RWPE2 (cell line): Measurements from ENCODE around the gene ERBB4.

Experiments
- ATAC-seq: fragments of 200-7000 bp; cut with Tn5 transposase; 3 replicates; pipeline ENCODE4 v1.9.1; 2021; ENCODE audit warnings: low read depth
- DNase-seq: peaks from one replicate; pipeline ENCODE4 v3.0.0-alpha.2; 2020; ENCODE audit warnings: low spot score
- H3K27ac ChIP-seq: fragments of 450-650 bp; 2 replicates; pipeline ENCODE4 v1.5.1; 2017; ENCODE audit warnings: mild to moderate bottlenecking; ENCODE audit not compliant: poor library complexity, severe bottlenecking
- H3K27me3 ChIP-seq: fragments of 250-450 bp; sonication (Bioruptor Pico); 2 replicates; pipeline ENCODE4 v1.5.1; 2021; ENCODE audit warnings: mild to moderate bottlenecking, moderate library complexity; ENCODE audit not compliant: insufficient read depth, poor library complexity, severe bottlenecking
- H3K36me3 ChIP-seq: fragments of 250-450 bp; sonication (Bioruptor Pico); 2 replicates; pipeline ENCODE4 v1.5.1; 2020; ENCODE audit warnings: low read depth, mild to moderate bottlenecking, moderate library complexity
- H3K4me1 ChIP-seq: fragments of 250-450 bp; sonication (Bioruptor Pico); 2 replicates; pipeline ENCODE4 v1.5.1; 2021; ENCODE audit warnings: mild to moderate bottlenecking, moderate library complexity; ENCODE audit not compliant: insufficient read depth, poor library complexity, severe bottlenecking
- H3K4me3 ChIP-seq: fragments of 250-450 bp; sonication (Bioruptor Pico); 2 replicates; pipeline ENCODE4 v1.5.1; 2021; ENCODE audit warnings: mild to moderate bottlenecking, moderate library complexity; ENCODE audit not compliant: severe bottlenecking
- H3K9me3 ChIP-seq: fragments of 250-450 bp; sonication (Bioruptor Pico); 2 replicates; pipeline ENCODE4 v1.5.1; 2021; ENCODE audit warnings: mild to moderate bottlenecking, moderate library complexity; ENCODE audit not compliant: severe bottlenecking
- TF ChIP-seq, protein P1 (sequence below): fragments of 450-650 bp; IDR thresholded peaks from one replicate; pipeline ENCODE4 v1.5.1; 2017; ENCODE audit warnings: mild to moderate bottlenecking, moderate library complexity; ENCODE audit not compliant: poor library complexity, severe bottlenecking

ERBB4 gene

DNA sequence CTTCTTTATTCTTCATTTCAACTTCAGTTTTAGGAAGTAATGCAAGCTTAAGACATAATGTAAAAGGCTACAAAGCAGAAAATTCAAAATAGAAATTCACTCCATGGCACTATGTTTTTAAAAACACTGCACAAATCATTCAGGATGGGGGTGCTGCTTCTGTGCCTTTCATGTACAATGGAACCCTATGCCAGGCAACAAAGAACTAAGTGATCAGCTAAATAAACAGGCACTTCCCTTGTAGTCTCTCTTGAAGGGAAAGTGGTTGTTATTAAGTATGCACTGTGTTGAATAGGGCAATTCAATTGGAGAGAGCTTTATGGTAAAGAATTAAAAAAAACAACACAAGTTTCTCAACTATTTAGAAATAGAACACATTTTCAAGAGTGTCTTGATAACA is 10.9 kb upstream of the ERBB4 start:
- Histone ChIP-seq H3K4me3 (no peak overlapping the region), H3K36me3 (no peaks in the 10 kb centered on the region), H3K4me1 (no peaks in the 10 kb centered on the region), H3K27me3 (no peaks in the 10 kb centered on the region), H3K9me3 (no peaks in the 10 kb centered on the region), H3K27ac (no peak overlapping the region)
- TF ChIP-seq, protein P1, sequence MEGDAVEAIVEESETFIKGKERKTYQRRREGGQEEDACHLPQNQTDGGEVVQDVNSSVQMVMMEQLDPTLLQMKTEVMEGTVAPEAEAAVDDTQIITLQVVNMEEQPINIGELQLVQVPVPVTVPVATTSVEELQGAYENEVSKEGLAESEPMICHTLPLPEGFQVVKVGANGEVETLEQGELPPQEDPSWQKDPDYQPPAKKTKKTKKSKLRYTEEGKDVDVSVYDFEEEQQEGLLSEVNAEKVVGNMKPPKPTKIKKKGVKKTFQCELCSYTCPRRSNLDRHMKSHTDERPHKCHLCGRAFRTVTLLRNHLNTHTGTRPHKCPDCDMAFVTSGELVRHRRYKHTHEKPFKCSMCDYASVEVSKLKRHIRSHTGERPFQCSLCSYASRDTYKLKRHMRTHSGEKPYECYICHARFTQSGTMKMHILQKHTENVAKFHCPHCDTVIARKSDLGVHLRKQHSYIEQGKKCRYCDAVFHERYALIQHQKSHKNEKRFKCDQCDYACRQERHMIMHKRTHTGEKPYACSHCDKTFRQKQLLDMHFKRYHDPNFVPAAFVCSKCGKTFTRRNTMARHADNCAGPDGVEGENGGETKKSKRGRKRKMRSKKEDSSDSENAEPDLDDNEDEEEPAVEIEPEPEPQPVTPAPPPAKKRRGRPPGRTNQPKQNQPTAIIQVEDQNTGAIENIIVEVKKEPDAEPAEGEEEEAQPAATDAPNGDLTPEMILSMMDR, result no peak
- no peak for ATAC-seq
- no peak for DNase-seq

DNA sequence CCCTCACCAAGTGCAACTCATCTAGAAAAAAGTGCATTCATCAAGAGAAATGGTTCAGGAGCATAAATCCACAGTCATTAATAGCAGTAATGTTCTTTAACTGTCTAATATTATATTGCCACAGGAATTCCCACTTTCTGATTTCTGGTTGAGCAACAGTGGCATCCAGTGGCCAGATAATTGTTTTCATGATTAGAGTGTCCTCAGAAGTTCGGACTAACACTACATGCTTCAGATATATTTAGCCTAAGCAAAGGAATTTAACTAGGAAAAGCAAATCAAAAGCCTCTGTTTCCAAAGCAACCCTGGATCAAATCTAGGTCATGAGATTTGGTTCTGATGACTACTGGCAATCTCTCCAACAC is 9.8 kb upstream of the ERBB4 start:
- Histone ChIP-seq H3K27me3 (no peaks in the 10 kb centered on the region), H3K36me3 (no peaks in the 10 kb centered on the region), H3K4me3 (no peak overlapping the region), H3K27ac (no peak overlapping the region), H3K4me1 (no peaks in the 10 kb centered on the region), H3K9me3 (no peaks in the 10 kb centered on the region)
- ATAC-seq (peak; percentile 41; the same call in 1 of the 3 replicates), DNase-seq (no peak)
- TF ChIP-seq, protein P1, result peak; percentile 53

DNA sequence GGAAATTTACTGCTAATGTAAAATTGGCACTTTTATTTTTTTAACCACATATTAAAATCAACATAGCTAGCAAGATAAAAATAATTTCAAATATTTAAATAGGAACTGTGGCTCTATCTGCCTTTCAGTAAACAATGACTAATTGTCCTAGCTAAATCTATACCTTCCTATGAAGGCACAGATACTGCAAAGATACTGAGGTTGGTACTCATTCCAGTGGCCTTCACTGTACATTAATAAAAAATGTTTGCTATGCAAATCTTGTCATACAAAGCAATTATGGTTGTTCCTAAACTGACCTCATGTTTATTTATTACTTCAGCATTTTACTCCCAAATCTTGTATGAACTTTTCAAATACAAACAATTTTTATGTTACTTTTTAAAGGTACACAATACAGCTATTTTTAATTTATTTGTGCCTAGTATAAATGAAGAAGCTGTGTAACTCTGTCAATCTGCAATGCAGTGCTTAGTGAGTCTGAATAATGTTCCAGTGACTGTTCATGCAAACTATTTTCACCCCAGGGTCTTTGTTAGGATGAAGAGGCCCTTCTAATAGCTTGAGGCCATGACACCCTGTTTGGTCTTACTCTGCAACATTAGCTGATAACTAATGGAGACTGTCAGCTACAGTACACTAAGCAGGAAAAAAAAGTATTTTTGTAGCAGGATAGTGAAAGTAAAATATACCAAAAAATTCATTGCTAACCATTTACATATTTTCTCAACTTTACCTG is 9.3 kb upstream of the ERBB4 start:
- Histone ChIP-seq H3K27ac (no peak overlapping the region), H3K9me3 (no peaks in the 10 kb centered on the region), H3K27me3 (no peaks in the 10 kb centered on the region), H3K4me1 (no peaks in the 10 kb centered on the region), H3K36me3 (no peaks in the 10 kb centered on the region), H3K4me3 (no peak overlapping the region)
- TF ChIP-seq, protein P1, result no peak
- DNase-seq (no peak), ATAC-seq (no peak)

DNA sequence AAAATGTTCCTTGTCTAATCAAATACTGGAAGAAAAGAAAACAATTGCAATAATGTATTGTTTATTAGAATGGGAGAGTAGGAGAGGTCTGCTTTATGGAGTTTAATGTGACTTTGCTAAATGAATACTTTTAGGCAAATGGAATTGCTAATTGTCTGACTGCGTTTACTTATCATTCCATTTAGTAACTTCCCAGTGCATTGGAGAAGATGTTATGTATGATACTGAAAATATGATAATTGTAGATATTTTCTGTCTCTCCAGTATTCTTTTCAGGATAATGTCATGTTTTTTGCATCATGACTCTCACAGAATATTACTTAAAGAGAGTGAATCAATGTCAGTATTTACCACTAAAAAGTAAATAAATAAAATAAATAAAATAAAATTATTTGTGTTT is 8.1 kb upstream of the ERBB4 start:
- Histone ChIP-seq H3K27ac (no peak overlapping the region), H3K36me3 (no peaks in the 10 kb centered on the region), H3K9me3 (no peaks in the 10 kb centered on the region), H3K4me1 (no peaks in the 10 kb centered on the region), H3K27me3 (no peaks in the 10 kb centered on the region), H3K4me3 (no peak overlapping the region)
- DNase-seq, result no peak
- TF ChIP-seq, protein P1, result no peak
- ATAC-seq, result no peak

DNA sequence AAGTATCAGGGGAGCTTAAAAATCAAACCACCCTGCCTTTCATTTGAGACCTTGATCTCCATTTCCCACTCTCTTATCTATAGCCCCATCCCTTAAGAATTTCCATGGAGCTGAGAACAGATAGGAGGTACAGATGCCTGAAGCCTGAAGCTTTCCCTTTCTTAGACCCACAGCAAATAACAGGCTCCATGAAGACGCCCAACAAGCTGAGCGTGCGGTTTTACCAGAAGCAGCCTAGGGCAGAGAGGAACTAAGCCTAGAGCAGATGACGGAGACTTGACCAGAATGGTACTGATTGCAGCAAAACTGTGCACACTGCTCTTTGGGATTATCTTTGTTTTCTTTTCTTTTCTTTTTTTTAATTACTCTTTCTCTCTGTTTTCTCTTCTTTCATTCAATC is 1.7 kb upstream of the ERBB4 start:
- Histone ChIP-seq H3K4me1 (no peaks in the 10 kb centered on the region), H3K27me3 (peaks cover 34% of the 10 kb centered on the region), H3K27ac (no peak overlapping the region), H3K9me3 (no peaks in the 10 kb centered on the region), H3K36me3 (no peaks in the 10 kb centered on the region), H3K4me3 (no peak overlapping the region)
- DNase-seq (no peak), ATAC-seq (no peak)
- TF ChIP-seq, protein P1, result no peak
